ENCODE results near the gene SLC7A7. TPM values are rescaled to one million over a fixed set of nuclear protein-coding genes. Genes with fewer than 3 reads are reported as not detected.

SLC7A7 gene
- total and polyA plus RNA-seq, 2 donors (not counting 1 experiment from before 2014, with no cell fraction given): 6.3 to 9.5 TPM

DNA sequence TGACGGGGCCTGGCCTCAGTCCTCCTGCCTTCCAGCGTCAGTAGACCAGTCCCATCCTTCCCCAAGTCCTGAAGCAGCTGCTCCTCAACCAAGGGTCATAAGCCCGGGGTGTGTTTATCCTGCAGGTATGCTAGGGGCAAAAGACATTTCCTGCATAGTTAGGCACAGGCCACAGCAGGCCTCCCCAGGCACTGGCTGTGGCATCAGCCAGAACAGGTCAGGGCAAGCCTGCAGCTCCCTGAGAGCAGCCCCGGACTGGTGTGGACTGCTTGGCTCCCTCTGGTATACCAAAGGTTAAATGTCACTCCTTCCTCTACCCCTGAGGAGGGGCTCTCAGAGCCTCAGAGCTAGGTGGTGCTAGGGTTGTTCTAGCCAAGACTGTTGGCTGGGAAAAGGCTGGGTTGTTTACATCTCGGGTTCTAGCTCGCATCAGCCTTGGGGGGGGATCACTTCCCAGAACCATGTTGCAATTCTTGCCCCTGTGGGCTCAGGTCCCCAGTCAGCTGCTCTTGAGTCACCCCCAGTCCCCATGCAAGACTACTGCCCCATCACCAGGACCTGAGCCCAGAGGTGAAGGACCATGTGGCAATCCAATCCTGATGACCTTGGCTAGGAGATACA is 24.0 kb upstream of the SLC7A7 start:
- no peaks in the 10 kb centered on the region for H3K9me3 ChIP-seq (ENCODE audit: control insufficient read depth, insufficient read depth, low read depth, low read length)
- no peak overlapping the region for H2AFZ ChIP-seq (ENCODE audit: low read length)
- H3K4me1 ChIP-seq (ENCODE audit: control insufficient read depth, extremely low read depth, insufficient read depth, low read length): peaks cover 20% of the 10 kb centered on the region
- peak overlapping the region; percentile 86 for H3K4me2 ChIP-seq (ENCODE audit: extremely low read depth, insufficient read depth, low read length)
- peaks cover 78% of the 10 kb centered on the region for H3K79me2 ChIP-seq (ENCODE audit: control insufficient read depth, insufficient read depth, low read length)
- TF ChIP-seq CTCF (conservative IDR thresholded peaks at IDR 0.05 in 1 of 2, IDR thresholded peaks at IDR 0.05 in 1 of 2; ENCODE audit: low read depth in 1 of 2, low read length in 2 of 2): no peak
- TF ChIP-seq EZH2 (IDR thresholded peaks at IDR 0.05; ENCODE audit: low read length, missing control alignments): no peak
- H3K36me3 ChIP-seq (ENCODE audit: control insufficient read depth, insufficient read depth, low read length): peaks cover 42% of the 10 kb centered on the region
- no peaks in the 10 kb centered on the region for H3K27me3 ChIP-seq (ENCODE audit: control insufficient read depth, insufficient read depth, low read length)
- H3K9ac ChIP-seq (ENCODE audit: insufficient read depth, low read length): peak overlapping the region; percentile 98
- peak in 1 of 2 donors; percentile 81 for DNase-seq (ENCODE audit: low read depth in 2 of 2)
- peak overlapping the region; percentile 85 for H3K27ac ChIP-seq (ENCODE audit: insufficient read depth, low read length)
- peak overlapping the region; percentile 82 to 94 (median 91) for H3K4me3 ChIP-seq (replicated peaks in 1 of 4; ENCODE audit: control extremely low read depth in 1 of 4, insufficient read depth in 1 of 4, low read depth in 3 of 4, low read length in 4 of 4)
- H4K20me1 ChIP-seq (ENCODE audit: control insufficient read depth, extremely low read depth, insufficient read depth, low read length): no peaks in the 10 kb centered on the region

GRCh38 chr14:22838631-22839041 is 23.4 kb upstream of the SLC7A7 start:
- H3K27ac ChIP-seq (ENCODE audit: insufficient read depth, low read length): peak overlapping the region; percentile 85
- H3K27me3 ChIP-seq (ENCODE audit: control insufficient read depth, insufficient read depth, low read length): no peaks in the 10 kb centered on the region
- H3K4me2 ChIP-seq (ENCODE audit: extremely low read depth, insufficient read depth, low read length): peak overlapping the region; percentile 86
- no peaks in the 10 kb centered on the region for H3K9me3 ChIP-seq (ENCODE audit: control insufficient read depth, insufficient read depth, low read depth, low read length)
- peak overlapping the region; percentile 98 for H3K9ac ChIP-seq (ENCODE audit: insufficient read depth, low read length)
- peaks cover 74% of the 10 kb centered on the region for H3K79me2 ChIP-seq (ENCODE audit: control insufficient read depth, insufficient read depth, low read length)
- H2AFZ ChIP-seq (ENCODE audit: low read length): no peak overlapping the region
- peak overlapping the region; percentile 82 to 94 (median 91) for H3K4me3 ChIP-seq (replicated peaks in 1 of 4; ENCODE audit: control extremely low read depth in 1 of 4, insufficient read depth in 1 of 4, low read depth in 3 of 4, low read length in 4 of 4)
- TF ChIP-seq CTCF (conservative IDR thresholded peaks at IDR 0.05 in 1 of 2, IDR thresholded peaks at IDR 0.05 in 1 of 2; ENCODE audit: low read depth in 1 of 2, low read length in 2 of 2) (no peak), EZH2 (IDR thresholded peaks at IDR 0.05; ENCODE audit: low read length, missing control alignments) (no peak)
- peaks cover 38% of the 10 kb centered on the region for H3K36me3 ChIP-seq (ENCODE audit: control insufficient read depth, insufficient read depth, low read length)
- H4K20me1 ChIP-seq (ENCODE audit: control insufficient read depth, extremely low read depth, insufficient read depth, low read length): no peaks in the 10 kb centered on the region
- peak; percentile 73 to 92 for DNase-seq (ENCODE audit: low read depth in 2 of 2)
- peaks cover 20% of the 10 kb centered on the region for H3K4me1 ChIP-seq (ENCODE audit: control insufficient read depth, extremely low read depth, insufficient read depth, low read length)

GRCh38 chr14:22837750-22838538 is 22.7 kb upstream of the SLC7A7 start:
- Histone ChIP-seq H3K4me3 (replicated peaks in 1 of 4; ENCODE audit: control extremely low read depth in 1 of 4, insufficient read depth in 1 of 4, low read depth in 3 of 4, low read length in 4 of 4) (peak overlapping the region; percentile 82 to 94 (median 91)), H3K36me3 (ENCODE audit: control insufficient read depth, insufficient read depth, low read length) (peaks cover 31% of the 10 kb centered on the region), H3K9ac (ENCODE audit: insufficient read depth, low read length) (peak overlapping the region; percentile 98), H3K9me3 (ENCODE audit: control insufficient read depth, insufficient read depth, low read depth, low read length) (no peaks in the 10 kb centered on the region), H3K27me3 (ENCODE audit: control insufficient read depth, insufficient read depth, low read length) (no peaks in the 10 kb centered on the region), H4K20me1 (ENCODE audit: control insufficient read depth, extremely low read depth, insufficient read depth, low read length) (no peaks in the 10 kb centered on the region), H3K27ac (ENCODE audit: insufficient read depth, low read length) (peak overlapping the region; percentile 85), H3K4me2 (ENCODE audit: extremely low read depth, insufficient read depth, low read length) (peak overlapping the region; percentile 86), H3K79me2 (ENCODE audit: control insufficient read depth, insufficient read depth, low read length) (peaks cover 67% of the 10 kb centered on the region), H3K4me1 (ENCODE audit: control insufficient read depth, extremely low read depth, insufficient read depth, low read length) (peaks cover 20% of the 10 kb centered on the region), H2AFZ (ENCODE audit: low read length) (no peak overlapping the region)
- peak; percentile 56 to 71 for DNase-seq (ENCODE audit: low read depth in 2 of 2)
- TF ChIP-seq CTCF (conservative IDR thresholded peaks at IDR 0.05 in 1 of 2, IDR thresholded peaks at IDR 0.05 in 1 of 2; ENCODE audit: low read depth in 1 of 2, low read length in 2 of 2) (no peak), EZH2 (IDR thresholded peaks at IDR 0.05; ENCODE audit: low read length, missing control alignments) (no peak)

Data from fibroblast of lung (primary cell).